Measurements from ENCODE around the gene SCD. TPM values are rescaled to one million over a fixed set of nuclear protein-coding genes. Genes with fewer than 3 reads are reported as not detected.
"Not testable (repeated sequence)": the region's sequence is repeated elsewhere in the genome, so short reads cannot be mapped to it uniquely, and the experiment has no call there.

Gene SCD
- total RNA-seq, 2 donors from 2014 or later: 197 to 969 TPM

DNA sequence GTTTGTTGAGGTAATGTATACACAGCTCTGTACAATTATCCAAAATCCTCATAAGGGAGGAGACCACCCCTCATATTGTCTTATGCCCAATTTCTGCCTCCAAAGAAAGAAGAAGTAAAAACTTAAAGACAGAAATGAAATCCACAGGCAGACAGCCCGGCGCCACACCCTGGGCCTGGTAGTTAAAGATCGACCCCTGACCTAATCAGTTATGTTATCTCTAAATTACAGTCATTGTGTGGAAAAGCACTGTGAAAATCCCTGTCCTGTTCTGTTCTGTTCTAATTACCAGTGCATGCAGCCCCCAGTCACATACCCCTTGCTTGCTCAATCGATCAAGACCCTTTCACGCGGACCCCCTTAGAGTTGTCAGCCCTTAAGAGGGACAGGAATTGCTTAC, 29.6 kb downstream of the SCD start:
- ATAC-seq; intact Hi-C loops (cut with DNase I); DNase-seq: not testable (repeated sequence)

DNA sequence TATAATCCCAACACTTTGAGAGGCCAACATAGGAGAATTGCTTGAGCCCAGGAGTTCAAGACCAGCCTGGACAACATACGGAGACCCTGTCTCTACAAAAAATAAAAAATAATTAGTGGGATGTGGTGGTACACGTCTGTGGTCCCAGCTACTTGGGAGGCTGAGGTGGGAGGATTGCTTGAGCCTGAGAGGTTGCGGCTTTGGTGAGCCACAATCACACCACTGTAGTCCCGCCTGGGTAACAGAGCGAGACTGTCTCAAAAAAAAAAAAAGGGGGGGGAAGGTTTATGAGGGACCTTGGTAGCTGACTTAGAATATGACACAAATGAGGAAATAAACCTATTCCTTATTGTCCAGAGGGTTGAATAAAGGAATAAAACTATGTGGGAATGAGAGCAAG, 30.8 kb downstream of the SCD start:
- ATAC-seq (no peak), DNase-seq (no peak)
- intact Hi-C loops (cut with DNase I): no loop called here

- DNase-seq: no peak
- no peak for ATAC-seq
- intact Hi-C loops (cut with DNase I): loop anchor here in 1 of 2 donors (2.0 kb wide), 1 partner anchor 44 kb away; no protein-coding TSS in a partner anchor
These were observed 33.4 kb downstream of the SCD start for GRCh38 chr10:100380400-100380799.

- DNase-seq: no peak
- intact Hi-C loops (cut with DNase I): no loop called here
- no peak for ATAC-seq
These were observed 35.5 kb downstream of the SCD start for GRCh38 chr10:100382553-100382952.

DNA sequence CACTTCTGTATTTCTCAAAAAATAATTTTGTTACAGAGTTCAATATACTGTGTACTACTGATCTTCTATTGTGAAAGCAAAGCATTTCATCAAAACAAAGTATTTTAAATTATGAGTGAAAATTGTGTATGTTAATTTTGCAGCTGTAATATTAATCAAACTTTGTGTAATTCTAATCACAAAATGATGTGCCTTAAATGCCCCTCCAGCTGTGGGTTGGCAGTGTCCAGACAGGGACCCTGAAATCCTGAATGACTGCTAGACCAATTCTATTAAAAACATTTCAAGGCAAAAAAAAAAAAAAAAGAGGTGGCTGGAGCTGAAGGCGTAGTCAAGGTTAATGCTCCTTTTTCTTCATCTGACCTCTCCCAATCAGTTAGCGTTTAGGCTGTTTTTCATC, 36.2 kb downstream of the SCD start:
- intact Hi-C loops (cut with DNase I): no loop called here
- DNase-seq: no peak
- no peak for ATAC-seq

GRCh38 chr10:100391163-100392002, 44.4 kb downstream of the SCD start:
- DNase-seq (no peak), ATAC-seq (no peak)
- intact Hi-C loops (cut with DNase I): no loop called here

- ATAC-seq (no peak), DNase-seq (no peak)
- intact Hi-C loops (cut with DNase I): no loop called here
These were observed 45.6 kb downstream of the SCD start for GRCh38 chr10:100392686-100393003.

GRCh38 chr10:100395626-100396025, 48.6 kb downstream of the SCD start:
- intact Hi-C loops (cut with DNase I): no loop called here
- ATAC-seq: no peak
- no peak for DNase-seq

- intact Hi-C loops (cut with DNase I): no loop called here
- no peak for ATAC-seq
These were observed 49.6 kb downstream of the SCD start for GRCh38 chr10:100396605-100397004.

DNA sequence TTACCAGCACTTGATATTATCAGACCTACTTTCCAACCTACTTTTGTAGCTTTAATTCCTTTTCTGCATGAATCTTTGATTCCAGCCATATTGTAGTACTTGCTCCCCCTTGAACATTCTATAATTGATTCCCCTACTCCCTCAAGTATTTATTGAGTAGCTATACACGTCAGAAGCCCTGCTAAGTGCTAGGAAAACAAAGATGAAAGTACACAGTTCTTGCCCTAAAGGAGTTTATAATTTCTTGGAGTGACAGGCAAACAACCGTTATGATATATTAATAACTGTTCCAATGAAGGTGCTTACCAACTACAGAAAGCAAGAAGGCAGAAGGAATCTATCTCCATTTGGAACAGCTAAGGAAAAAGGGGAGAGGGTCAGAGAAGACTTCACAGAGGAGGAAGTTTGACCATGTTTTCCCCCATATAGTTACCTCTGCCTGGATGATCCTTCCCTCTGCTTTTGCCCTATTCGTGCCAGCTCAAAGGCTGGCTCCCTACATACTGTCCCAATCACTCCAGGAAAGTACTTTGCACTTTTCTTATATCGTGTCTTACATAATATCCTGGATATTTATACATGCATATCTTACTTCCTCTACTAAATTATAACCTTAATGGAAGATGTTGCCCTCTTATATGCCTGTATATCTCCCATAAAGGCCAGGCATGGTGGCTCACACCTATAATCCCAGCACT, 54.7 kb downstream of the SCD start:
- ATAC-seq (no peak), DNase-seq (no peak)
- intact Hi-C loops (cut with DNase I): no loop called here

More at GRCh38 chr10:100396605-100397004, 49.6 kb downstream of the SCD start:
- DNase-seq: no peak

GRCh38 chr10:100403734-100404133, 56.7 kb downstream of the SCD start:
- intact Hi-C loops (cut with DNase I): no loop called here
- DNase-seq (no peak), ATAC-seq (no peak)

DNA sequence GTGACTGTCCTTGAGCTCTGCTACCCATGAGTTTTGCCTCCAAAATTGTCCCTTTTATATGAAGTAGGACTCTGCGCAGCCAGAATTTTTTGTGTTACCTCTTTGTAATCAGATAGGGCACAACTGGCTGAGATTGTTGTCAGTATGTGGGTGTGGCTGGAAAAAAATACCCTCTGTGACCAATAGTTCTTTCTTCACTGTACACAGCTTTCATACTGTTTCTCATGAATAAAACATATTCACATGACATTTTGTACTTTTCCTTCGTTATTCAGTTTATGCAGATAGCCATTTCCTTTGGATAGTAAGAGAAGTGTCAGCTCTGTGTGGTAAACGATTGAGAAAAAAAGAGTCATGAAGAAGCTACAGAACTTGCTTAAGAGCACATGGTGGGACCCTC, 66.1 kb downstream of the SCD start:
- DNase-seq (no peak), ATAC-seq (no peak)
- intact Hi-C loops (cut with DNase I): no loop called here

Other genes starting within 250 kb of the SCD start
- gene ERLIN1, start 161.2 kb upstream of the SCD start, total RNA-seq: 10 to 100 TPM; 12.4 to 13.5 TPM
- gene CHUK, start 117.6 kb upstream of the SCD start, total RNA-seq: 10 to 100 TPM; 10.4 to 13.5 TPM
- gene CWF19L1, start 79.6 kb upstream of the SCD start, total RNA-seq: 10 to 100 TPM; 12.8 to 14.2 TPM
- 10 to 100 TPM; 19.9 to 23.6 TPM for gene BLOC1S2, start 60.6 kb upstream of the SCD start, total RNA-seq
- under 1 TPM in 1 of 2 donors, not detected in 1; 0.44 TPM for gene PKD2L1, start 17.0 kb upstream of the SCD start, total RNA-seq
- gene WNT8B, start 115.8 kb downstream of the SCD start, total RNA-seq: not detected
- gene SEC31B, start 172.6 kb downstream of the SCD start, total RNA-seq: 10 to 100 TPM in 1 of 2 donors, 1 to 10 TPM in 1; 7.0 to 11.7 TPM
- 100 to 1,000 TPM; 356 to 364 TPM for gene NDUFB8, start 182.6 kb downstream of the SCD start, total RNA-seq
- 10 to 100 TPM; 30.7 to 37.8 TPM for gene HIF1AN, start 188.7 kb downstream of the SCD start, total RNA-seq

All from left cardiac atrium (tissue), 4 donors.